H1 (cell line): ENCODE results near the gene GRAPL. TPM values are rescaled to one million over a fixed set of nuclear protein-coding genes. Genes with fewer than 3 reads are reported as not detected.
"Not testable (repeated sequence)": the region's sequence is repeated elsewhere in the genome, so short reads cannot be mapped to it uniquely, and the experiment has no call there.

ENCODE experiments used
- CTCF ChIA-PET: fragments of 300-600 bp; sonication (Branson Sonifier 250); formaldehyde crosslinking; loops from one replicate; lab custom pipeline; 2021; ENCODE audit not compliant: partially characterized antibody; lab: Charles Lee
- POLR2A ChIA-PET: fragments of 300-600 bp; sonication (Branson Sonifier 250); formaldehyde crosslinking; loops from one replicate; lab custom pipeline; 2021; ENCODE audit warnings: inconsistent platforms; ENCODE audit not compliant: partially characterized antibody; lab: Charles Lee
- DNase-seq, 2 experiments: peaks; one replicate each; pipeline versions ENCODE4 v3.0.0 to v3.0.0-alpha.2; 2010 to 2022; ENCODE audit warnings: low spot score in 2 of 2, low read depth in 1 of 2, mixed read lengths in 1 of 2
- FAIRE-seq: peaks from 2 replicates; lab custom pipeline; 2011; peaks lifted over from hg19 to GRCh38; lab: Jason Lieb, UNC
- H2AFZ ChIP-seq: 2 replicates; pipeline ENCODE4 v1.8.1; 2012; ENCODE audit warnings: low read length, inconsistent platforms
- H2AK5ac ChIP-seq: 2 replicates; pipeline ENCODE4 v1.6.1; 2013; ENCODE audit warnings: low read depth, low read length
- H2BK120ac ChIP-seq: replicated peaks from 2 replicates; pipeline ENCODE3; 2013; ENCODE audit warnings: low read depth, low read length, inconsistent platforms
- H2BK12ac ChIP-seq: 2 replicates; pipeline ENCODE4 v1.6.1; 2013; ENCODE audit warnings: low read depth, low read length
- H2BK15ac ChIP-seq: 2 replicates; pipeline ENCODE4 v1.6.1; 2013; ENCODE audit warnings: low read length
- H2BK20ac ChIP-seq: 2 replicates; pipeline ENCODE4 v1.6.1; 2013; ENCODE audit warnings: low read length
- H2BK5ac ChIP-seq: 2 replicates; pipeline ENCODE4 v1.6.1; 2013; ENCODE audit warnings: low read depth, low read length
- H3K14ac ChIP-seq: 2 replicates; pipeline ENCODE4 v1.6.1; 2013; ENCODE audit warnings: inconsistent platforms; ENCODE audit not compliant: insufficient read length
- H3K18ac ChIP-seq: 2 replicates; pipeline ENCODE4 v1.6.1; 2013; ENCODE audit warnings: low read length; ENCODE audit errors: extremely low read depth
- H3K23ac ChIP-seq: 2 replicates; pipeline ENCODE4 v1.6.1; 2013; ENCODE audit warnings: inconsistent platforms; ENCODE audit not compliant: insufficient read length
- H3K23me2 ChIP-seq: 2 replicates; pipeline ENCODE4 v1.6.1; 2013; ENCODE audit warnings: low read depth, low read length
- H3K27ac ChIP-seq: 2 replicates; pipeline ENCODE4 v1.6.1; 2011; ENCODE audit warnings: low read depth, low read length, inconsistent platforms
- H3K27me3 ChIP-seq, 4 experiments: replicated peaks in 1 of 4; 1 replicate in 1 of 4; 2 replicates in 3 of 4; pipeline versions ENCODE4 v1.6.1 to v1.8.1; 2011 to 2013; ENCODE audit warnings: low read length in 3 of 4, mild to moderate bottlenecking in 3 of 4, inconsistent platforms in 2 of 4, mixed read lengths in 2 of 4, moderate library complexity in 1 of 4; ENCODE audit not compliant: control insufficient read depth in 3 of 4, insufficient read depth in 3 of 4; ENCODE audit errors: extremely low read depth in 1 of 4
- H3K36me3 ChIP-seq, 4 experiments: 2 replicates each; pipeline versions ENCODE4 v1.6.1 to v1.8.1; 2011 to 2013; ENCODE audit warnings: mild to moderate bottlenecking in 4 of 4, low read length in 3 of 4, moderate library complexity in 2 of 4, control low read depth in 1 of 4, inconsistent platforms in 1 of 4; ENCODE audit not compliant: insufficient read depth in 4 of 4, control insufficient read depth in 2 of 4
- H3K4ac ChIP-seq: replicated peaks from 2 replicates; pipeline ENCODE3; 2013; ENCODE audit warnings: low read length, low read depth, mixed read lengths, inconsistent platforms; ENCODE audit not compliant: insufficient read length
- H3K4me1 ChIP-seq, 4 experiments: replicated peaks in 1 of 4; 1 replicate in 1 of 4; 2 replicates in 3 of 4; pipeline versions ENCODE4 v1.6.1 to v1.8.1; 2011 to 2013; ENCODE audit warnings: low read length in 3 of 4, inconsistent platforms in 2 of 4, mixed read lengths in 1 of 4; ENCODE audit not compliant: insufficient read depth in 4 of 4, control insufficient read depth in 3 of 4
- H3K4me2 ChIP-seq, 2 experiments: 2 replicates each; pipeline versions ENCODE4 v1.6.1 to v1.8.1; 2011 to 2013; ENCODE audit warnings: low read depth in 2 of 2, low read length in 2 of 2, control low read depth in 1 of 2, inconsistent platforms in 1 of 2, mild to moderate bottlenecking in 1 of 2; ENCODE audit not compliant: insufficient read depth in 1 of 2
- H3K4me3 ChIP-seq, 4 experiments: fragments of 200-600, 300-600 bp in 1 of 4; sonication (generic), shearing (Covaris generic), sonication (Bioruptor Twin) in 1 of 4; 2 replicates each; pipeline versions ENCODE4 v1.5.1 to v1.8.1; 2011 to 2016; ENCODE audit warnings: low read length in 4 of 4, low read depth in 3 of 4, control low read depth in 2 of 4, inconsistent platforms in 2 of 4, mild to moderate bottlenecking in 2 of 4, mixed read lengths in 1 of 4, moderate library complexity in 1 of 4; ENCODE audit not compliant: insufficient read depth in 2 of 4; ENCODE audit errors: extremely low read depth in 1 of 4
- H3K56ac ChIP-seq: replicated peaks from 2 replicates; pipeline ENCODE3; 2013; ENCODE audit warnings: low read depth, mild to moderate bottlenecking, mixed read lengths, low read length, inconsistent platforms; ENCODE audit not compliant: insufficient read length
- H3K79me1 ChIP-seq: 2 replicates; pipeline ENCODE4 v1.6.1; 2013; ENCODE audit warnings: low read depth, low read length, control low read depth
- H3K79me2 ChIP-seq, 2 experiments: 2 replicates each; pipeline versions ENCODE4 v1.6.1 to v1.8.1; 2012 to 2013; ENCODE audit warnings: low read length in 2 of 2, mild to moderate bottlenecking in 2 of 2, inconsistent platforms in 1 of 2; ENCODE audit not compliant: insufficient read depth in 2 of 2, control insufficient read depth in 1 of 2
- H3K9ac ChIP-seq, 4 experiments: replicated peaks in 1 of 4; 1 replicate in 1 of 4; 2 replicates in 3 of 4; pipeline versions ENCODE4 v1.6.1 to v1.8.1; 2011 to 2013; ENCODE audit warnings: low read depth in 3 of 4, low read length in 3 of 4, control low read depth in 2 of 4, mild to moderate bottlenecking in 2 of 4, moderate library complexity in 2 of 4, inconsistent platforms in 1 of 4; ENCODE audit errors: extremely low read depth in 1 of 4
- H3K9me3 ChIP-seq, 2 experiments: 2 replicates each; pipeline versions ENCODE4 v1.6.1 to v1.8.1; 2012 to 2013; ENCODE audit warnings: mild to moderate bottlenecking in 2 of 2, moderate library complexity in 2 of 2, control low read depth in 1 of 2, inconsistent platforms in 1 of 2, low read depth in 1 of 2, low read length in 1 of 2, mixed read lengths in 1 of 2; ENCODE audit not compliant: insufficient read depth in 2 of 2
- H4K20me1 ChIP-seq, 2 experiments: replicated peaks in 1 of 2; 2 replicates each; pipeline versions ENCODE3 to v1.8.1; 2011 to 2013; ENCODE audit warnings: inconsistent platforms in 2 of 2, low read length in 2 of 2, mild to moderate bottlenecking in 1 of 2; ENCODE audit not compliant: insufficient read depth in 2 of 2, control insufficient read depth in 1 of 2
- H4K5ac ChIP-seq: 2 replicates; pipeline ENCODE4 v1.6.1; 2013; ENCODE audit warnings: low read length, low read depth, mixed read lengths, inconsistent platforms; ENCODE audit not compliant: insufficient read length
- H4K8ac ChIP-seq: 2 replicates; pipeline ENCODE4 v1.8.0; 2013; ENCODE audit warnings: mild to moderate bottlenecking, moderate library complexity, low read length, inconsistent platforms; ENCODE audit not compliant: insufficient read depth; ENCODE audit errors: extremely low read depth
- H4K91ac ChIP-seq: replicated peaks from 2 replicates; pipeline ENCODE3; 2013; ENCODE audit warnings: low read length, mixed read lengths, inconsistent platforms; ENCODE audit not compliant: insufficient read length
- WGBS, 2 experiments: shearing (Covaris generic) in 1 of 2; methylation state at CpG; one replicate each; pipeline versions ENCODE4 v1.1.6 to v1.1.7; 2013 to 2015; ENCODE audit warnings: low lambda C conversion rate in 2 of 2, mixed read lengths in 2 of 2, inconsistent platforms in 1 of 2, low coverage in 1 of 2, missing lambda C conversion rate in 1 of 2; ENCODE audit not compliant: insufficient replicate concordance in 2 of 2, insufficient coverage in 1 of 2, insufficient read length in 1 of 2; ENCODE audit errors: extremely low coverage in 1 of 2, missing lambda C conversion rate in 1 of 2; 5-methylcytosine and 5-hydroxymethylcytosine counted together
- polyA plus RNA-seq, 7 experiments: library from polyadenylated mRNA; depleted of rRNA in 3 of 7; stranded (reverse) in 5 of 7; unstranded in 2 of 7; fragments of >200 nt in 5 of 7; fragments of 200-250 nt in 2 of 7; gene quantifications; 1 replicate in 5 of 7; 2 replicates in 1 of 7; 4 replicates in 1 of 7; pipeline versions ENCODE4 v1.2.1 to v1.2.3, GENCODE V29; 2011 to 2013; ENCODE audit warnings: missing spikeins in 2 of 7, mixed read lengths in 2 of 7
- total RNA-seq: library from RNA; stranded (reverse); fragmentation: NEBNext Ultra II Directional; extraction: Animal tissue kit (Norgen Biotek cat#: 25700); gene quantifications from 2 replicates; pipeline ENCODE4 v1.2.1, GENCODE V29; 2021

GRAPL gene
- total and polyA plus RNA-seq, 2 of the 8 experiments (the other 6 are each of a cell fraction or from before 2014, with no cell fraction given) = 0.15 TPM; not detected in 1

GRCh38 chr17:19162384-19163216 is 35.2 kb downstream of the GRAPL start:
- no CpG with 5 or more reads among the region's 71 CpGs for WGBS, 2 experiments
- POLR2A ChIA-PET, H3K23me2 ChIP-seq: not testable (repeated sequence)

GRCh38 chr17:19174422-19174821 is 47.0 kb downstream of the GRAPL start:
- WGBS, 2 experiments = no CpG with 5 or more reads among the region's 3 CpGs

More at GRCh38 chr17:19162384-19163216, 35.2 kb downstream of the GRAPL start:
- DNase-seq, H3K27me3 ChIP-seq, H3K36me3 ChIP-seq, H4K5ac ChIP-seq, CTCF ChIA-PET, H3K14ac ChIP-seq, H3K4ac ChIP-seq, H2AK5ac ChIP-seq, H2AFZ ChIP-seq, FAIRE-seq, H3K79me2 ChIP-seq, H2BK20ac ChIP-seq, H3K56ac ChIP-seq, H4K8ac ChIP-seq, H2BK5ac ChIP-seq, H3K4me1 ChIP-seq, H4K91ac ChIP-seq, H2BK15ac ChIP-seq, H3K4me2 ChIP-seq, H3K18ac ChIP-seq, H3K27ac ChIP-seq, H2BK12ac ChIP-seq, H3K9ac ChIP-seq, H3K4me3 ChIP-seq, H4K20me1 ChIP-seq, H3K9me3 ChIP-seq, H2BK120ac ChIP-seq, H3K23ac ChIP-seq, H3K79me1 ChIP-seq: not testable (repeated sequence)

More at GRCh38 chr17:19174422-19174821, 47.0 kb downstream of the GRAPL start:
- POLR2A ChIA-PET, H2BK120ac ChIP-seq, H4K91ac ChIP-seq, H3K27me3 ChIP-seq, H4K8ac ChIP-seq, H3K23me2 ChIP-seq, H3K36me3 ChIP-seq, H3K79me1 ChIP-seq, H3K4me1 ChIP-seq, H3K18ac ChIP-seq, H3K4ac ChIP-seq, H3K79me2 ChIP-seq, H3K9me3 ChIP-seq, CTCF ChIA-PET, H3K14ac ChIP-seq, H4K20me1 ChIP-seq, H2BK15ac ChIP-seq, H2BK20ac ChIP-seq, H2BK12ac ChIP-seq, H2AK5ac ChIP-seq, FAIRE-seq, H2BK5ac ChIP-seq, H3K23ac ChIP-seq, H3K27ac ChIP-seq, H3K4me2 ChIP-seq, DNase-seq, H3K9ac ChIP-seq, H4K5ac ChIP-seq, H3K56ac ChIP-seq, H2AFZ ChIP-seq, H3K4me3 ChIP-seq: not testable (repeated sequence)
